ENCODE results near the gene UST.
"Not testable (repeated sequence)": the region's sequence is repeated elsewhere in the genome, so short reads cannot be mapped to it uniquely, and the experiment has no call there.

The UST gene

GRCh38 chr6:148954461-148954860 is 207.6 kb downstream of the UST start:
- H3K9me3 ChIP-seq (ENCODE audit: insufficient read depth, low read length) = no peaks in the 10 kb centered on the region
- no peak overlapping the region for H3K9ac ChIP-seq (ENCODE audit: low read length)
- no peaks in the 10 kb centered on the region for H3K27me3 ChIP-seq (ENCODE audit: low read length)
- no peaks in the 10 kb centered on the region for H3K79me2 ChIP-seq (ENCODE audit: insufficient read depth, low read length)
- no peak overlapping the region for H3K4me3 ChIP-seq (ENCODE audit: insufficient read depth, low read length, poor library complexity, severe bottlenecking)
- no peak overlapping the region for H3K27ac ChIP-seq (ENCODE audit: low read depth, low read length)
- no peak overlapping the region for H2AFZ ChIP-seq (ENCODE audit: low read depth, low read length, severe bottlenecking)
- no peak overlapping the region for H3K4me2 ChIP-seq (ENCODE audit: low read depth, low read length, poor library complexity, severe bottlenecking)
- H3K9me2 ChIP-seq (replicated peaks; ENCODE audit: insufficient read depth, low read length) = no peaks in the 10 kb centered on the region
- no peaks in the 10 kb centered on the region for H3K36me3 ChIP-seq (ENCODE audit: low read length)
- H3F3A ChIP-seq (ENCODE audit: insufficient read depth) = no peaks in the 10 kb centered on the region
- no peaks in the 10 kb centered on the region for H4K20me1 ChIP-seq (ENCODE audit: low read depth, low read length)
- TF ChIP-seq EZH2phosphoT487 (conservative IDR thresholded peaks at IDR 0.05; ENCODE audit: low read length) = no peak
- TF ChIP-seq CTCF (IDR thresholded peaks at IDR 0.05; ENCODE audit: insufficient read depth, low read length, poor library complexity, severe bottlenecking) = no peak

- Histone ChIP-seq H3K9ac (ENCODE audit: low read length) (no peak overlapping the region), H3K9me2 (replicated peaks; ENCODE audit: insufficient read depth, low read length) (no peaks in the 10 kb centered on the region), H3K27ac (ENCODE audit: low read depth, low read length) (no peak overlapping the region), H4K20me1 (ENCODE audit: low read depth, low read length) (no peaks in the 10 kb centered on the region), H3F3A (ENCODE audit: insufficient read depth) (no peaks in the 10 kb centered on the region), H3K4me2 (ENCODE audit: low read depth, low read length, poor library complexity, severe bottlenecking) (no peak overlapping the region), H3K36me3 (ENCODE audit: low read length) (no peaks in the 10 kb centered on the region), H3K4me3 (ENCODE audit: insufficient read depth, low read length, poor library complexity, severe bottlenecking) (no peak overlapping the region), H3K79me2 (ENCODE audit: insufficient read depth, low read length) (no peaks in the 10 kb centered on the region), H2AFZ (ENCODE audit: low read depth, low read length, severe bottlenecking) (no peak overlapping the region), H3K9me3 (ENCODE audit: insufficient read depth, low read length) (no peaks in the 10 kb centered on the region), H3K27me3 (ENCODE audit: low read length) (no peaks in the 10 kb centered on the region)
- TF ChIP-seq EZH2phosphoT487 (conservative IDR thresholded peaks at IDR 0.05; ENCODE audit: low read length) (no peak), CTCF (IDR thresholded peaks at IDR 0.05; ENCODE audit: insufficient read depth, low read length, poor library complexity, severe bottlenecking) (no peak)
Measured at GRCh38 chr6:148954934-148955333, 208.1 kb downstream of the UST start.

GRCh38 chr6:148955441-148955840 is 208.6 kb downstream of the UST start:
- Histone ChIP-seq H3K4me3 (ENCODE audit: insufficient read depth, low read length, poor library complexity, severe bottlenecking) (no peak overlapping the region), H3K27me3 (ENCODE audit: low read length) (no peaks in the 10 kb centered on the region), H3K36me3 (ENCODE audit: low read length) (no peaks in the 10 kb centered on the region), H3F3A (ENCODE audit: insufficient read depth) (no peaks in the 10 kb centered on the region), H3K27ac (ENCODE audit: low read depth, low read length) (no peak overlapping the region), H3K9me2 (replicated peaks; ENCODE audit: insufficient read depth, low read length) (no peaks in the 10 kb centered on the region), H3K9me3 (ENCODE audit: insufficient read depth, low read length) (no peaks in the 10 kb centered on the region), H3K79me2 (ENCODE audit: insufficient read depth, low read length) (no peaks in the 10 kb centered on the region), H4K20me1 (ENCODE audit: low read depth, low read length) (no peaks in the 10 kb centered on the region), H3K4me2 (ENCODE audit: low read depth, low read length, poor library complexity, severe bottlenecking) (no peak overlapping the region), H2AFZ (ENCODE audit: low read depth, low read length, severe bottlenecking) (no peak overlapping the region), H3K9ac (ENCODE audit: low read length) (no peak overlapping the region)
- TF ChIP-seq CTCF (IDR thresholded peaks at IDR 0.05; ENCODE audit: insufficient read depth, low read length, poor library complexity, severe bottlenecking) = no peak
- TF ChIP-seq EZH2phosphoT487 (conservative IDR thresholded peaks at IDR 0.05; ENCODE audit: low read length) = no peak

- H2AFZ ChIP-seq (ENCODE audit: low read depth, low read length, severe bottlenecking); H3K4me3 ChIP-seq (ENCODE audit: insufficient read depth, low read length, poor library complexity, severe bottlenecking); H3K9me2 ChIP-seq (replicated peaks; ENCODE audit: insufficient read depth, low read length); H3K36me3 ChIP-seq (ENCODE audit: low read length); H4K20me1 ChIP-seq (ENCODE audit: low read depth, low read length); H3K4me2 ChIP-seq (ENCODE audit: low read depth, low read length, poor library complexity, severe bottlenecking); H3K27ac ChIP-seq (ENCODE audit: low read depth, low read length); H3K9ac ChIP-seq (ENCODE audit: low read length); H3K9me3 ChIP-seq (ENCODE audit: insufficient read depth, low read length); H3K79me2 ChIP-seq (ENCODE audit: insufficient read depth, low read length); H3F3A ChIP-seq (ENCODE audit: insufficient read depth); H3K27me3 ChIP-seq (ENCODE audit: low read length): not testable (repeated sequence)
Measured at GRCh38 chr6:148956163-148956562, 209.3 kb downstream of the UST start.

All from SU-DHL-6 (cell line).